NCI-H1048 (cell line): ENCODE results near the gene CAMK2G.
"Not testable (repeated sequence)": the region's sequence is repeated elsewhere in the genome, so short reads cannot be mapped to it uniquely, and the experiment has no call there.

ENCODE experiments used
- DNase-seq: peaks from one replicate; lab custom pipeline; 2025; lab: John Stamatoyannopoulos, UW

Gene CAMK2G

DNA sequence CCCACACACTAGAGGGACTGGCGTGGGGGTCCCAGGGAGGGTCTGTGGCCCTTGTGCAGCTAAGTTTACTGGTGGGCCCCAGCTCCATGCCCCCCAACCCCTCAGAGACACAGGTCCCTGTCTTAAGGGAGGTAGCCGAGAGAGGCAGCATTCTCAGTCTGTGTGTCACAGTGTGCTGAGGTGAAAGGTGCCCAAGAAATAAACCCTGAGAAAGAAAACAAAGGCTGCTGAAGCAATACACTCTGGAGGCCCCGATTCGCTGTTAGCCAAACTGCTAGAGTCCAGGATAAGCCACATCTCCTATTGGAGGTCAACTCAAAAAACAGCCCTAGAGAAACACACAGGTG is 34.3 kb downstream of the CAMK2G start:
- DNase-seq: no peak

DNA sequence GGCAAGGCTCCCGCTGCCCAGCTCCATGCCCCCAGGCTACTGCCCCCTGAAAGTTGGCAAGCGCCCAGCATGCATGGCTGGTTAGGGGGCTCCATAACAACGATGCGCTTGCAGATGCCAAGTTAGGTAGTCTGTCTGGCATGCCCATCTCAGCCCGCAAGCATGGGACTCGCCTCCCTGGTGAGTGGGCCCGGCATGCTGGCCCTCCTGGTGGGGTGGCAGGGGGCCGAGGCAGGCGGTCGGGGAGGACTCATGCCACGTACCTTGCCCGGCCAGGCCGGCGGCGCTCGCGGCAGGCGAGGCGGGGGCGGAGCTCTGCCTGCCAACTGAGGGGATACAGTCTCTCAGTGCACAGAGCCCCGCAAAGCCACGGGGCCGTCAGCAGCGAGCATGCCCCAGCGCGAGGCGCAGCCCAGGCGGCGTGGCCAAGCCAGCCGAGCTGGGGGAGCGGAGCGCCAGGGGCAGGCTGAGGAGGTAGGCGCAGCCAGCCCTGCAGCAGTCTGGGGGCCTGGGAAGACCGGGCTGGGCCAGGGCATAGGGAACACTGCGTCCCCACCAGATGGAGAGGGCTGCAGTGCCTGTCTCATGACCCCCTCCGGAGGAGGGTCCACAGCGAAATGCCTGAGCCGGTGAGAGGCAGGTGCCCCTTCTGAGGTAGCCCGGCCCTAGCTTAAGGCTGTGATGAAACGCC is 34.9 kb downstream of the CAMK2G start:
- no peak for DNase-seq

DNA sequence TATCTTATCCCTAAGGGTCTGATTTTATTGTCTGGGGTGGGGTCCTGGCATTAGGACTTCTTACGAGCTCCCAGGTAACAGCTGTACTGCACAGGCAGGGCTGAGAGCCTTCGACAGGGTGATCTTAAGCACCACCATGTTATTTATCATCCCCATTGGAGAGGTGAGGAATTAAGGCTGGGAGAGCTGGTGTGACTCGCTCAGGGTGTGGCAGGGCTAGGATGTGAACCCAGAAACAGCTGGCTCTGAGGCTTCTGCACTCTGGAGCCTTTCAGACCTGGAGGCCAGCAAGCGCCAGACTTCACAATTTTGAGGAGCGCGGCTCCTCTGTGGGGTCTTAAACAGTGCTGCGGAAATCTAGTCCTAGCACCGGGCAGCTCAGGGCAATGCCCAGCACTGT is 35.5 kb downstream of the CAMK2G start:
- no peak for DNase-seq

DNA sequence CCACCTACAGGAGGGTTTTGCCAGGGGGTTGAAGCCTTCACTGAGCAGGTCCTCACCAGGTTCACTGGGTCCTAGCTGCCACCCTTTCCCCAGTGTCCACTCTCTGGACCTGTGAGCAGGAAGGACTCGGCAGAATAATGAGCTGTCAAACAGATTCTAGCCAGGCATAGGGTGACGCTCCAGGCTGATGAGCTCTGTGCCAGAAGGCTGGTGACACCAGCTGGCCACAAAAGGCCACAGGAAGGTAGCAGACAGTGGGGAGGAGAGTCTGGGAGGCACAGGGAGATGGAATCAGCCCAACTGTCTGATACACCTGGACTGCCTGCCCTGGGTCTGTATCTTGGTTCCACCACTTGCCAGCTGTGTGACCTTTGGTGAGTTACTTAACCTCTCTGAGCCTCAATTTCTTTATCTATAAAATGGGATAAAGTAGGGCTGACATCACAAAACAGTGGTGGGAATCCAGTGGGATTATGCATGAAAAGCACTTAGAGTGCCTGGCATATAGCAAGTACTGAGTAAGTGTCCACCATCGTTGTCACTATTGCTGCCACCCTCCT is 36.3 kb downstream of the CAMK2G start:
- DNase-seq: no peak

DNA sequence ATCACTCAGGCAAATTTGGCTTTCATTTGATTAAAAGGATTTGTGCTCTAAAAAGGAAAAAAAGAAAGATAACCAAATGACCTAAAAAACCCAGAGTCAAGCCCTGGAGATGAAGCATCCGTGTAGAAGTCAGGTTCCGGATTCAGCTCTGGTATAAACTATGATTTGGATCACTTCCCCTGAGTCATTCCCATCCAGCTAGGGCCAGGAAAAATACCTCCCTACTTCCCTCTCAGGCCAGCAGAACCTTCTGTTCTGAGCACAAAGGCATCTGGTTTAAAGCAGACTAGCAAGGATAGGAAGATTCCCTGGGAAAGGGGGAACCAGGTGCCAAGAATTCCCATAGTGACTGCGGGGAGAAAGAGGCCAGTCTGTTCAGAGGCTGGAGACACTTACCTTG is 37.3 kb downstream of the CAMK2G start:
- no peak for DNase-seq

DNA sequence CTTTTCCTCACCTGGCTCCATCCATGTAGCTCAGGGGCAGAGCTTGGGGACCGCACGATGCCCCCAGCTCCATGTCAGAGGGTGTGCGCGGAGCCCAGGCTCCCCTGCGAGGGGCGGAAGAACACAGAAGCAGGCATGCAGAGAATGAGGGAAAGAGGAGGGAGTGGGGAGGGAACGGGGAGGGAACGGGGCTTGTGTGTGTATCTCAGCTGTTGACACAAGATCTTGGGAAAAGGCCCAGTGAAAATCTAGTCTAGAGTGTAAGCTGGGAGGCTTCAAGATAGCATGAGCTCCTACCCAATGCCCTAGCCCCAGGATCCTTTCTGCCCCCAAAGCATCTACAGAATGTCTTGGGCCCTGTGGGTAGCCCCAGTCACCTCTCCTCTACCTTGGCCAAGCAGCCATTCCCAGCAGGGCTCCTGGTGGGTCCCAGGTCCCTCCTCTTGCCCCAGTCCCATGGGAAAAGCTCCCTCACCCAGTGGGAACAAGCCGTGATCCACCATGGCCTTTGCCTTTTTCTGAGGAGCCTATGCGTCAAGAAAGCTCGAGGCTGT is 37.9 kb downstream of the CAMK2G start:
- no peak for DNase-seq

DNA sequence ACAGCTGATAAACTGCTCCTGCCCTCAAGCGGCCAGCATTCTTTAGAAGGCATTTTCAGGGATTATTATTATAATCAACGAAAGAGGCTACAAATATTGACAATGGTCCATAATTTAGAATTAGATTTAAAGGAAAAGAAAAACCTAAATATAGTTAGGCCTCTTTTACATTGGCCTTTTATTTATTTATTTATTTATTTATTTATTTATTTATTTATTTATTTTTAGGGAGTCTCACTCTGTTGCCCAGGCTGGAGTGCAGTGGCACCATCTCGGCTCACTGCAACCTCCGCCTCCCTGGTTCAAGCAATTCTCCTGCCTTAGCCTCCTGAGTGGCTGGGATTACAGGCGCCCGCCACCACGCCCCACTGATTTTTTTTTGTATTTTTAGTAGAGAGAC is 45.3 kb downstream of the CAMK2G start:
- DNase-seq: not testable (repeated sequence)

DNA sequence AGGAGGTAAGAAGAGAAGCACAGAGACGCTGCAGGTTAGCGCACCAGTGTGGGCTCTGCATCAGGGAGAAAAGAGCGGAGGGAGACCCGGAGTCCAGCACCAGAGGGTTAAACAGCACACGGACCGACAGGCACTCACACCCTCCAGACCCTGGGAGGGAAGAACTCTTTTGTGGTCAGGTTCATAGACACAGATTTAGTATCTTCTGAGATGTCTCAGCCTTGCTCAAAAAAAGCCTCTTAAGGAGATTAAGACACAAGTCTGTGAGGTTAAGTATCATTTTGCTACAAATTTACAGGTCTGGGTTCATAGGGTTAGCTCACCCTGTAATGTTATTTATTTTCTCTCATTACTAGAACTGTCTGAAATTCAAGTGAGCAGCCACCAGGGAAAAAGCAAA is 46.2 kb downstream of the CAMK2G start:
- DNase-seq: no peak

DNA sequence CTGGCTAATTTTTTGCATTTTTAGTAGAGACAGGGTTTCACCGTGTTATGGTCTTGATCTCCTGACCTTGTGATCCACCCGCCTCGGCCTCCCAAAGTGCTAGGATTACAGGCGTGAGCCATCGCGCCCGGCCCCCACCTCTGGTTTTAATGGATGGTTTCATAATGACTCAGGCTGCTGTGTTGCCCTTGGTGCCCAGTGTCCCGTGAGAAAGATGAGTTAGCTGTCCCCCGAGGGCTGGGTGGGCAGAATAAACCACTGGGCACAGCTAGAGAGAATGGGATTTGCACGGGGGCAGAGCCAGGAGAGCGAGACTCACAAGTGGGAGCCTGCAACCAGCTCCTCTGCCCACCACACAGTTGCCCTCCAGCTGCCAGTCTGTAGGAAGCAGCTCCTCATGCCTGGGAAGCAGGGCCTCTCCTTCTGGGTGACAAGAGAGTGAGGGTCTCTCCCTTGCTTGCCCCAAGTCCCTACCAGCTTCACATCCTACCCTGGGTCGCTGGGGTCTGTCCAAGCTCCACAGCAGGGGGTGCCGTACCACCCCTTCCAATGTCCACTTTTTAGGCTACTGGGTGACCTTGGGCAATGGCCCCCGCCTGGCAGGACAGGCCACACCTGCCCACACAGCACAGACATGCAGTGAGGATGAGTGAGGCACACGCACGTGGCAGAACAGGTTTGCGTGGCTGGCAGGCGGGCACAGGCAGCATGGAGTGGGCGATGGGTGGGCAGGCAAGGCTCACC is 46.8 kb downstream of the CAMK2G start:
- no peak for DNase-seq

DNA sequence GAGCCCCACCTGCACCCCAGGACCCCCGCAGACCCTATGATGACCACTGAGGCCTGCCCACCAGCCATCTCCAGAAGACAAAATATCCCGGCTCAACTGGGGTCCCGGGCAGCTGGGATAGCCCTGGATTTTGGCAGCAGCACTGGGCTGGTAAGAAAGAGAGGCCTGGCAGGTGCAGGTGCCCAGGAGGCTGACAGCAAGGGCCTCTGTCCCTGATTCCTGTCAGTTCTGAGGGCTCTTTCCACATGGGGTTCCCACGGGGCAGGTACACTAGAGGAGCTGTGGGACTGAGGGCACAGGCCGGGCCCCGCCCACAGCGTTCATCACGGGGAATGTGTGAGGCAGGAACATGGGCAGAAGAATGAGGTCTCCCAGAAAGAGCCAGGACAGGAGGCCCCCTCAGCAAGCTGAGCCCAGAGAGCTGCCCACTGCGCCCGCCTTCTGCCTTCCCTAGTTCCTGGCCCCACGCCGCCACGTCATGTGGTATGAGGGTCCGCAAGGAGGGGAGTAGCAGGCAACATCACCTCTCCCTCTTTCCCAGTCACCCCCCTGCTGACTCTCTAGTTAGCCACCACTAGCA is 50.1 kb downstream of the CAMK2G start:
- DNase-seq: no peak

DNA sequence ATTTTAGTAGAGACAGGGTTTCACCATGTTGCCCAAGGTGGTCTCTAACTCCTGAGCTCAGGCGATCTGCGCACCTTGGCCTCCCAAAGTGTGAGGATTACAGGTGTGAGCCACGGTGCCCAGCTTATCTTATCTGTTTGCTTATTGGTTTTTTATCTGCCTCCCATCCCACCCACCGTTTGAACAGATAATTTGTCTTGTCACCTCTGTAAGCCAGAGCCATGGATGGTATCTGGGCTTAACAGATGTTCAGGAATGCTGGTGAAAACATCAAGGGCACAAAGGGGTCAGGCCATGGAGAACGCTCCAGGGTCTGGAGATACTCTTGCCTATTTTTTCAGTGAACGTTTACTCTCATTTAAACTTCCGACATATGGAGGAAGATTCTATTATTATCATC is 51.0 kb downstream of the CAMK2G start:
- DNase-seq: no peak

DNA sequence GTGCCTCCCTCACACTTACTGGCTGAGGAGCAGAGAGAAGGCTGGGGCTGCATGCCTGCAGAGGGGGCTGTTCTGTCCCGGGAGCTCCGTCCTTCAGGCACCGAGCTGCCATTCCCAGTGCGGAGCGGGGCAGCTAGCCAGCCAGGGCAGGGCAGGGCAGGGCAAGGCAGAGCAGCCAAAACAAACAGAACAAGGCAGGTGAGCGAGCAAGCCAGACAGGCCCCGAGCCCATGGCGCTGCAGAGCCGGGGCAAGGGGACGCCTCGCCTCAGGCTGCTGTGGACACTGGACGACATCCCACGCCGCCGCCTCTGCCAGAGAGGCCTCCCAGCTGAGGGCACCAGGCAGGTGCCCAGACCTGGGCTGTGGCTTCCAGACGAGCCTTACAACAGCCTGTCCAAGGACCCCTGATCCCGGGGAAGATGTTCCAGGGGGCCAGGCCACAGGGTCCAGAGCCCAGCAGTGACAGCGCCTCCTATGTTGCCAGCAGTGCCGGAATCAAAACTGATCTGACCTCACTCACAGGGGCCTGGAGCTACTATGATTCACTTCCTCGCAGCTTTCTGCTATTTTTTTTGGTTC is 54.8 kb downstream of the CAMK2G start:
- no peak for DNase-seq

DNA sequence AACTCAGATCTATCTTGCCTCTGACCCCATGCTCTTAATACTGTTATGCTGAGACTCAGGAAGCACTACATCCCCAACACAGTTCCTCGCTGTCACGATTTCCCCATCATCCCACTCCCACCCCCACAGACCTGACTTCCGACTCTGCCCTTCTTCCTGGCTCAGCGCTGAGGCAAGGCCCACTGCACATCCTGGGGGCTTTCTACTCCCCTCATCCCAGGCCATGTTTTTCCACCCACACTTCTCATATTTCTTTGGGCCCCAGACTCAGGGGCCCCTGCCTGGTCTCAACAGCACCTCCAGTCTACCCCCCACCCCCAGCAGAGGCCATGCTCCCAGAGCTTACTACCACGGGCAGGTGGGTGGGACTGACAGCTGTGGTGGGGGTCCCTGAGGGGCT is 55.3 kb downstream of the CAMK2G start:
- DNase-seq: no peak

DNA sequence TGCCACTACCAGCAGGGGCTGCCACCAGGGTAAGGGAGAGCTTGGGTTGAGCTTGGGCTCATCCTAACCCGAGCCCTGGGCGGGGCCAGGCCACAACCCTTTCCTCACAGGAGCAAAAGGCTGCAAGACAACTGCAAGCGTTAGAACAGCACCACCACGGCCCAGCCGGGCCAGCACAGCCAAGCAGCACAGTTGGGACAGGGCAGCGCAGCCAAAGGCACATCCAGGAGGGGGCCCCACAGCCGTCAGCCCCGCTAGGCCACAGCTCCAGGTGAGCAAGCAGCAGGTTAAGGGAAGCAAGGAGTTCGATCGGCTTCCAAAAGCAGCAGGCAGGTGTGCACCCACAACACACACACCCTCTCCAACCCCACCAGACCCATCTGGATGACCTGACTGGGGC is 56.0 kb downstream of the CAMK2G start:
- no peak for DNase-seq

DNA sequence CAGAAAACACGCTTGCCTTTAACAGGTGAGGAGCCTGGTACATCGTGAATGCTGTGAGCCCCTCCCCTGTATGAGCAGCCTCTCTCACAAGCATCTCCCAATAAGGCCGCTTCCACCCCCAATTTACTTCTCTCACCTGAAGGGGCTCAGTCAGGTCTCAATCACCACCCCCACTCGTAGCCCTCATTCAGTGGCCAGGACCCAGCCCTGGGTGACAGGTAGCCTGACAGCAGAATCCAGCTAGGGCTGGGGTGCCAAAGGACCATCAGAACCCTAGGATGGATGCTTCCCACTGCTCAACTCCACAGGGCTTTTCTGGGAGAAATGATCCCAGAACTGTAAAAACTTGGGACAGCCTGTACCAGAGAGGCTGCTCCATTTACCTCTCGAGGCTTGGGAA is 56.5 kb downstream of the CAMK2G start:
- no peak for DNase-seq

DNA sequence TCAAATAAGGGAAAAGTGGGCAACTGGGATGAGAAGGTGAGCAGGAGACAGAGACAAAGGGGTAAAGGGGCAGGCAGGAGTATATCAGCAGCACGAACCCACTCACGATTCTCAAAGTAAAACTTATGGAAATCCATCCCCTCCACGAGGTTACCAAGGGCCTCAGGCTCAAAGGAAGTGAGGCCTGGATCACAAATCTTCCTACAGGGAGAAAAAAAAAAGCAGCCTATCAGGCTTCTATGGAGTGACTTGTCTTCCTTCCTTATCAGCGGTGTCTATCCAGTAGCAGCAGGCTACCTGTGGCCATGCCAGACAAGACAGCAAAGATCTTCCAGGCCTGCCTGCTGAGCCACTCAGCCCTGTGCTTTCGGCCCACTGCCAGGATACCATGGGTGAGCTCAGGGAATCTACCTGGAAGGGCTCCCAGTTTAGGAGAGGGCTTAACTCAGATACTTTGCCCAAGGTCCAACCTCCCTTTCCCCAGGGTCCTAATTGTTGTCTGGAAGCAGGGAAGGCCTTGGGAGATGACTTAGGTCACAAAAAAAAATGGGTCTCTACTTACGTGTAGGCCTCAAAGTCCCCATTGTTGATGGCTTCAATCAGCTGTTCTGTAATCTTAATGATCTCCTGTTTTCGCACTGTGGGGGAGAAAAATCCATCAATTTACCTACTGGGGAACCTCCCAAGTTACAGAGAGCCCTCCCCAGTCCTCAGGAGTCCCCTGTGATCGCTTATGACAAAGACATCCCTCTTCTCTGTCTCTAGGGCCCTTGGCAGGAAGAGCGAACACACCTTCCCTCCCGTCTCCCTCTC is 57.2 kb downstream of the CAMK2G start:
- DNase-seq: no peak

DNA sequence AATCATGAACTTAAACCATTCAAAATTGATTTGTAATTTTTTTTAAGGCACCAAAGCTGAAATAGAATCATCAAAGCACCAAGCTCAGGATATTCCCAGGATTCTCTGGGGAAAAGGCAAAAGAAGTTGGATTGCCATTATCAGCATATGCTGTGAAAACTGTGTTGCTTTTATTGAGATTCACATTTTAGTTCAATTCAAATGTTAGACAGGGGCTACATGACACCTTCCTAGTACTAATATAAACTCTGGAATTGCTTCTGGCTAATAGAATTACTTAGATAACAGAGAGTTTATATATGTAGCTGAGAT is 58.7 kb downstream of the CAMK2G start:
- DNase-seq: no peak

DNA sequence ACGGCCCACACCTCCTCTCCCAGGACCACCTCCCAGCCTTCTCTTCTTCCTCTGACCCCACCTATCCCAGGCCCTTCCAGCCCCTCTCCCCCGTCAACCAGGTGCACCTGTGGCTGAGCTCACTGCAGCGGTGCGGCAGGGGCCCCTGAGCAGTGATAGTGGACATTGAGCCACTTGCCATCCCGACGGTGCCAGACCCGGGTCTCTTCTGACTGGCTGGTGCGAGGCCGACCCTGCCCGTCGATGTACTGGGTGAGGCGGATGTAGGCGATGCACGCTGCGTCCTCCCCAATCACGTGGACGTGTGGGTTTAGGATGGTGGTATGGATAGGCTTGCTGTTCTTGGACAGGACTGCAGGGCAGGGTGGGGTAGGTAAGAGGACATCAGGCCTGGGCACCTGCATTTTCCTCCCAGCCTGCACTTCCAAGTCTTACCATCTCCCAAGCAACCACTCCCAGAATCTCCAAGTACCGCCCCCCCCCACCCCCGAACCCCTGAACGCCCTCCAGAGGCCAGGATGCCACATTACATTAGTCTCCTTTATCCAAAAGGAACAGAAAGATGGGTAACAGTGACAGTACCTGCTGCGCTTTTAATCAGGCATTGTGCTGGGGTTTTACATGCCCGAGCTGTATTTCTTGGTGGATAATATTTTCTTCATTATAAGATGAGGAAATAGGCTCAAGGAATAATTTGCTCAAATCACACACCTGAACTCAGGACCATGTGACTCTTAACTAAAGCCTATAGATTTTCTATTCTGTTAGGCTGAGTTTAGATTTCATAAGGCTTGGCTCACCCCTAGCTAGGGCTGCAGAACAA is 59.2 kb downstream of the CAMK2G start:
- DNase-seq: no peak

DNA sequence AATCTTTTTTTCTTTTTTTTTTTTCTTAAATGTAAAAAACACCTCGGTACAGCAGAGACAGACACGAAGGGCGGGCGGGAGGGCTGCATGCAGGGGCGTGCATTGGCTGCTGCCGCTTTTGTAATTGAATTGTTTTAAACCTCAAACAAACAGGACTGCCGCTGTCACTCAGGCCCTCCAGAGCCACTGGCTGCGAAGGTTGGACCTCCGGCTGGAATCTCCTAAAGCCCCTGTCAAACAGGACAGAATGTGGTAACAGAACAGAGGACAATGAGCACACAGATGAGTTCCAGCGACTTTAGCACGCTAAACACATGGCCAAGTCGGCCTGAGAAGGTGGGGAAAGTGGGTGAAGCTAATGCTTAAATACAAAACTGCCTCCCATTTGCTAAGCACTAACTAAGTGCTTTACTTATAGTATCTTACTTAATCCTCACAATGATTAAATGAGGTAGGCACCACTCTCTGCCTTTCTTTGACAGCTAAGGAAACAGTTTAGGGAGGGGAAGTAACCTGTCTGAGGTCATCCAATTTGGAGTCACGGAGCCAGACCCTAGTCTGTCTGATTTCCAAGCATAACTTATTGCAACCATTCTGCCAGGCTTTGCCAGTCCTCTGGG is 60.0 kb downstream of the CAMK2G start:
- no peak for DNase-seq

DNA sequence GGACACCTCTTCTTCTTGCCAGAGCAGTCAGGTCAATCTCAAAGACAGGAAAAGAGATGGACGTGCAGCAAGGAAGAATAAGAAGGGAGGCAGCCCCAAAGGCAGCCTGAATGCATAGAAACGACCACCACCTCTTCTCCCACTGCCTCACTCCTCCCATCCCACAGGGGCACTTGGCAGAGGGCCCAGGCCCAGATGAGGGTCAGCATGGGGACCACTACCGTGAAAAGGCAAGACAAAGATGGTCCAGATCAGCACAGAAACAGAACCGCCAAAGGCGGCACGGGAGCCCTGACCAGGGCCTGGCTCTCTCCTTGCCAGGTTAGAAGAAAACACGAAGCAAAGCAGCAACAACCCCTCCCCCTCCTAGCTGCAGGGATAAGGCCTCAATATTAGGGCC is 61.0 kb downstream of the CAMK2G start:
- no peak for DNase-seq

DNA sequence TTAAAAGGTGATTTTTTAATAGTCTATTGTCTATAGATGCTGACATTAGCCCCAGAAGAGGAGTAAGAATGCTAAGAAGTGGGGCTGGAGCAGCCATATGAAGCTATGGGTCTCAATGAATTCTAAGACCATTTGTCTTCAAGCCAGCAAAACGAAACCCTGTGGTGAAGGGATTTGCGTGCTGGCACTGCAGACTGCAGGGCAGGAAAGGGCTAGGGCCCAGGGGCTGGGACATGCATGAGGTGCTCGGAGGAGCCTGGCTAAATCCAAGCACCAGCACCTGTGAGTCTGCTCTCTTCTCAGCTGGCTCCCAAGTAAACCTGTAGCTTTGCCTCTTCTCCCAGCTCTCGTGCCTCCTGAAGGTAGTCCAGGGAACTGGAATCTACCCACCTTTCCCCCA is 61.7 kb downstream of the CAMK2G start:
- no peak for DNase-seq
